Right lobe of liver (tissue), 4 donors: ENCODE measurements around the gene CYB5RL.

Experiments
- CTCF ChIP-seq, 4 donors: fragments of 200-600 bp in 3 of 4; fragments of 450-650 bp in 1 of 4; IDR thresholded peaks; one replicate each; pipeline versions ENCODE4 v1.5.1 to v1.8.0; 2016 to 2022; ENCODE audit warnings: antibody characterized with exemption in 4 of 4, mild to moderate bottlenecking in 2 of 4
- POLR2A ChIP-seq: fragments of 450-650 bp; IDR thresholded peaks from one replicate; pipeline ENCODE4 v1.6.1; 2017; ENCODE audit warnings: antibody characterized with exemption, mild to moderate bottlenecking
- donor health status: DM: no; HTN: no; CAD: no.
- donor health status: DM: no; HTN: no; CAD: no.
- donor health status: DM: no; HTN: yes; CAD: no.

GRCh38 chr1:54193453-54193852 is 6.4 kb downstream of the CYB5RL start:
- TF ChIP-seq CTCF (IDR thresholded peaks at IDR 0.05) (no peak), POLR2A (no peak)
